ENCODE data around the gene LRWD1.
"Not testable (repeated sequence)": the region's sequence is repeated elsewhere in the genome, so short reads cannot be mapped to it uniquely, and the experiment has no call there.

Gene LRWD1

DNA sequence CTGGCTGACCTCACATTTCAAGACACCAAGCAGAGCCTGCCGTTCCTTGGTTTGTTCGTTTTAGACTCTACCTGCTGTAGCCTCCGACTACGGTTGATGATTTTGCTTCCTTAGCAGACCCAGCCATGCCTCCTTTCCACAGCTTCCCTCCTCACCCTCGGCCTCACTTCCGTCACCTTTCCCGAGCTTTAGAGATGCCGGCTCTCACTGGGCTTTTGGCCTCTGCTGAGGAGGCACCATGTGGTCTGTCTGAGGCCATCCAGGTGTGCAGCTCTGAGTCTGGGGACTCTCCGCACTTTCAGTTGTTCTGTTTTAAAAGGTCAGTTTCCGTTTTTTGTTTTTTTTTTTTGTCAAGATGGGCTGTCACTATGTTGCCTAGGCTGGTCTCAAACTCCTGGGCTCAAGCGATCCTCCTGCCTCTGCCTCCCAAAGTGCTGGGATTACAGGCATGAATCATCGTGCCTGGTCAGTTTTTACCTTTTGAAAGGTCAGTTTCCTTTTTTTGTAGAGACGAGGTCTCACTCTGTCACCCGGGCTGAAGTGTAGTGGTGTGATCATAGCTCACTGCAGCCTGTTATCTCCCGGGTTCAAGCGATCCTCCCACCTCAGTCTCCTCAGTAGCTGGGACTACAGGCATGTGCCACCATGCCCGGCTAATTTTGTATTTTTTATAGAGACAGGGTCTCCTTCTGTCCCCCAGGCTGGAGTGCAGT, 19.7 kb upstream of the LRWD1 start:
- FAIRE-seq: no peak

DNA sequence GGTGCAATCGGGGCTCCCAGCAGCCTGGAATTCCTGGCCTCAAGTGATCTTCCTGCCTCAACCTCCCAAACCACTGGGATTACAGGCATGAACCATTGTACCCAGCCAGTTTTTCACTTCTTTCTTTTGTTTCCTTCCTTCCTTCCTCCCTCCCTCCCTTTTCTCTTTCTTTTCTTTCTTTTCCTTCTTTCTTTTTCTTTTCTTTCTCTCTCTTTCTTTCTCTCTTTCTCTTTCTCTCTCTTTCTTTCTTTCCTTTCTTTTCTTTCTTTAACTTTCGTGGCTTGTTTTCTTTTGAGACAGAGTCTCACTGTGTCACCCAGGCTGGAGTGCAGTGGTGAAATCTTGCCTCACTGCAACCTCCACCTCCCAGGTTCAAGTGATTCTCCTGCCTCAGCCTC, 19.1 kb upstream of the LRWD1 start:
- FAIRE-seq: no peak

DNA sequence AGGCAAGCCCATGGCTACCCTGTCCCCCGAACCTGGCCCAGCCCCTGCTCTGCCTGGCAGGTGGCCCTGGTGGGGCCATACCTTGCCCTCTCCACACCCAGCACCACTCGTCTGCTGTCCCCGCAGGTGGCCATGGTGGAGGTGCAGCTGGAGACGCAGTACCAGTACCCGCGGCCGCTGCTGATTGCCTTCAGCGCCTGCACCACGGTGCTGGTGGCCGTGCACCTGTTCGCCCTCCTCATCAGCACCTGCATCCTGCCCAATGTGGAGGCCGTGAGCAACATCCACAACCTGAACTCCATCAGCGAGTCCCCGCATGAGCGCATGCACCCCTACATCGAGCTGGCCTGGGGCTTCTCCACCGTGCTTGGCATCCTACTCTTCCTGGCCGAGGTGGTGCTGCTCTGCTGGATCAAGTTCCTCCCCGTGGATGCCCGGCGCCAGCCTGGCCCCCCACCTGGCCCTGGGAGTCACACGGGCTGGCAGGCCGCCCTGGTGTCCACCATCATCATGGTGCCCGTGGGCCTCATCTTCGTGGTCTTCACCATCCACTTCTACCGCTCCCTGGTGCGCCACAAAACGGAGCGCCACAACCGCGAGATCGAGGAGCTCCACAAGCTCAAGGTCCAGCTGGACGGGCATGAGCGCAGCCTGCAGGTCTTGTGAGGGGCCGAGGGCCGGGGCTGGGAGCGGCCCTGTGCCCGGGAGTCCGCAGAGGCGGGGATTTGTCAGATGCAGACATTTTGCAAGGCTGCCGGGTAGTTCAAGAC, 18.2 kb upstream of the LRWD1 start:
- no peak for FAIRE-seq

DNA sequence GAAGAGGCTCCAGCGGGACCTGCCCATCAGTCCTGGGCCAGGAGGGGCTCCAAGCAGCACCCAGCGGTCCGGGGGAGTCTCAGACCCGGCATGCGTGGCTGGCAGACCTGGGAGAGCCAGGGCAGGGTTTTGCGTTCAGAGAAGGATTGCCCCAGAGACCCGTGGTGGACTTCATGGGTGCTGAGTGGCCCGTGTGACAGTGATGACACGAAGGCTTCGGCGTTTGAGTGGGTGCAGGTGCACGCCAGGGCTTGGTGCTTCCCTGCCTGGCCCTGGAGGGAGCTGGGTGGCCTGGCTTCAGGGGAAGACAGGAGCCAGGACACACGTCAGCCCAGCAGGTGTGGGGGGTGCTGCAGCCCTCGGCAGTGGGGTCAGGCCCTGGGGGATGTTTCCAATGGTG, 17.5 kb upstream of the LRWD1 start:
- FAIRE-seq: no peak

DNA sequence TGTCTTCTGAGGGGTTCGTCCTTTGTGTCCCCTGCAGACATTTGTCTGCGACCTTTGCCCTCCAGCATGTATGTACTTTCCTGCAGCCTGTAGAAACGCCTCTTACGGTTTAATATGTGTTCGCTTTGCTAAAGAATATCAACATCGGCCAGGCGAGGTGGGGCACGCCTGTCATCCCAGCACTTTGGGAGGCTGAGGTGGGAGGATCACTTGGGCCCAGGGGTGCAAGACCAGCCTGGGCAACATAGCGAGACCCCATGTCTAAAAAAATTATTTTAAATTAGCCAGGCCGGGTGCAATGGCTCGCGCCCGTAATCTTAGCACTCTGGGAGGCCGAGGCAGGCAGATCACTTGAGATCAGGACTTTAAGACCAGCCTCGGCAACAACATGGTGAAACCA, 15.6 kb upstream of the LRWD1 start:
- FAIRE-seq: no peak

DNA sequence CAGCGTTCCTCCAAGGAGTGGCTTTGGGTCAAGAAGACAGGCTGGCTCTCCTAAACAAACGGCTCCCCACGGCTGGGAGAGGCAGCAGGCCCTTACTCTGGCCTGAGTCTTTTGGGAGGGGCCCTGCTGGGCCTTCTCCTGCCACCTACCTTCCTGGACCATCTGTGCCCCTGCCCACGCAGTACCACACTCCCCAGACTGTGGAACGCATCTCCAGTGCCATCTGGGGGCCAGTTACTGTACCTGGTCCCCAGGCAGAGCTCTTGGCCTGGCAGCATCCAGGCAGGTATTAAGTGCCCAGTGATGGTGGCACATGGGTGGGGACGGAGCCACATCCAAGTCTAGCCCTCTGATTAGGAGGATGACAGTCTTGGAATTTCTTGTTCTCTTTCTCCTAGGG, 14.5 kb upstream of the LRWD1 start:
- no peak for FAIRE-seq

DNA sequence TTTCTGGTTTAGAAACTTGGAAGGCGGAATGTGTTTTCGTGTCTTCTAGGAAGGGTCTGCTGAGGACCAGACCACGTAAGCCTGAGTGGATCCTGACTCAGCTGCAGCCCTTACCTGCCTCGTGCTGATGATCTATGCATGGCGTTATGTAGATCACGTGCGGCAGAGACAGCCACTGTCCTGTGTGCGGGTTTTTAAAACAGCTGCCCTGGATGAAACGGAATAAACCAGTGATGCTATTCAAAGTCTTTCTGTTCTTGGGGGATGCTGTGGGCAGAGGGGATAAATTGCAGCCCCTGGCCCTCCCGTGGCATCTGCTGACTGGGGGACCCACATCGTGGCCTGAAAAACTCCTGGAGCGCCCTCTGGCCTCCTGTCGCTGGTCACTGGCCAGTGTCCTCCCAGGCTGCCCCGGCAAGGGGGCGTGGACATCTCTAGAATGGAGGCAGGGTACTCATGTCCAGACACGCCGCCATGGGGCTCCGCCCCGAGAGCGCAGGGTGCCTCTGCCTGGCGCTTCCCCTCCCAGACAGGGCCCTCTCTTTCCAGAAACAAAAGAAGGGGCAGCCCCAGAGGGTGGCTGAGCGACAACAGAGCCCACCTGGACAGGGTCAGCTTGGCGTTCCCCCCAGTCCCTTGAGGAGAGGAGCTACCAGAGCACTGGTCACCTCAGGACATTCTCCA, 13.3 kb upstream of the LRWD1 start:
- no peak for FAIRE-seq

DNA sequence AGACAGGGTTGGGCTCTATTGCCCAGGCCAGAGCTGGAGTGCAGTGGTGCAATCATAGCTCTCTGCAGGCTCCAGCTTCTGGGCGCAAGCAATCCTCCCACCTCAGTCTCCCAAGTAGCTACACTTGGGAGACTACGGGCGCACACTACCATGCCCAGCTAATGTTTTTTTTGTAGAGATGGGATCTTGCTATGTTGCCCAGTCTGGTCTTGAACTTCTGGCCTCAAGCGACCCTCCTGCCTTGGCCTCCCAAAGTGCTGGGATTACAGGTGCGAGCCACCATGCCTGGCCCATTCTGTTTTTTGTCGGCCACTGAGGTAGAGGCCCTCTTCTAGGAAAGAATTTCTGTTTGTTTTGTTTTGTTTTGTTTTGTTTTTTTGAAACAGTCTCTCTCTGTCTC, 12.3 kb upstream of the LRWD1 start:
- no peak for FAIRE-seq

DNA sequence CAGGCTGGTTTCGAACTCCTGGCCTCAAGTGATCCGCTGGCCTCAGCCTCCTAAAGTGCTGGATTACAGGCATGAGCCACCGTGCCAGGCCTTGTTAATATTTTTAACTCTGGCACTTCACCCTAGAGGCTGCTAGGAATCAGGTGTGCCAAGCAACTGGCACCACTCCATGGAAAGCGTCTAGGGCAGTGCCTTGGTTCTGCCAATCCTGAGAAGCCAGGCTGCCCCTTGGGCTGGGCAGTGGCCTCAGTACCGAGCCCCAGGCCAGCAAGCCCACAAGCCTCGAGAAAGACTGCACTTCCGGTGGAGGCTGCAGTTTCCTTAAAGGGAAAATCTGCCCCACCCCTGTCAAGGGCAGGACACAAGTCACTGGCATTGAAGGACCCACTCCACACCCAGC, 11.5 kb upstream of the LRWD1 start:
- FAIRE-seq: no peak

DNA sequence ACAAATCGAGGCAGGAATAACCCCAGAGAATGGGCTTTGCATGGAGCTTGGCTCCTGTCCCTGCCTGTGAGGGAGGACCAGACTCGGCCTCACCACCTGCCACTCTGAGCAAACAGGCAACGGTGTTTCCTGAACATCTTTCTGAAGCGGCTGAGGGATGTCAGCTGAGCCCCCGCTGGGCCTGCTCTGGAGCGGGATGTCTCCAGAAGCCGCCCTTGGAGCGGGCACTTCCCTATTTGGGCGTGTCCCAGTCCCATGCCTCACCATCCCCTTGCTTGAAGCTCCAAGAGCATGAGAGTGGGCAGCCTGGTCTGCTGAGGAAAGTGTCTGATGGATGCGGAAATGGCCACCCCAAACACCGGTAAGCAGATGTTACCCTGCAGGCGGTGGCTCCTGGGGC, 10.3 kb upstream of the LRWD1 start:
- no peak for FAIRE-seq

DNA sequence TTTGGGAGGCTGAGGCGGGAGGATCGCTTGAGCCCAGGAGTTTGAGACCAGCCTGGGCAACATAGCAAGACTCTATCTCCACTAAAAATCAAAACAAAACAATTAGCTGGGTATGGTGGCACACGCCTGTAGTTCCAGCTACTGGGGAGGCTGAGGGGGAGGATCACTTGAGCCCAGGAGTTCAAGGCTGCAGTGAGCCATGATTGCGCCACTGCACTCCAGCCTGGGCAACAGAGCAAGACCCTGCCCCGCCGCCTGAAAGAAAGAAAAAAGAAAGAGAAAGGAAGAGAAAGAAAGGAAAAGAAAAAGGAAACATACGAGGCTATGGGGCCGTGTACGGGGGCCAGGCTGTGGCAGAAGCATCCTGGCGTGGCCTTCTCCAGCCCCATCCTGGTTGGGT, 9.9 kb upstream of the LRWD1 start:
- not testable (repeated sequence) for FAIRE-seq

DNA sequence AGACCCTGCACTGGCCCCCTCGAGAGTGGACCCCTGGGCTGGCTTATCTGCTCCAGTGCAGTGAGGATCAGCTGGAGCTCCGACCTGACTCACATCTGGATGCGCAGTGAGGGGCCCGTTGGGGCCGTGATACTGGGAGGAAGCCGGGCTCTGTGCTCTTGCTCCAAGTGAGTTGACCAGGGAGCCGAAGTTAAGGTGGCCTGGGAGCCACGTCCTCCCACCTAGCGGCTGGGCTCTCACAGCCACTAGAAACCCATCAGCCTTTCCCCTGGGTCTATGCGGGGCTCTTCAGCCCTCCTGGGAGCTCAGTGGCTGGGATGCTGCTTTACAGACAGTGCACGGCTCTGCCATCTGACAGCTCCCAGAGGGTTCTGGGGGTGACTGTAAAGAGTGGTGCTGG, 9.2 kb upstream of the LRWD1 start:
- FAIRE-seq: no peak

DNA sequence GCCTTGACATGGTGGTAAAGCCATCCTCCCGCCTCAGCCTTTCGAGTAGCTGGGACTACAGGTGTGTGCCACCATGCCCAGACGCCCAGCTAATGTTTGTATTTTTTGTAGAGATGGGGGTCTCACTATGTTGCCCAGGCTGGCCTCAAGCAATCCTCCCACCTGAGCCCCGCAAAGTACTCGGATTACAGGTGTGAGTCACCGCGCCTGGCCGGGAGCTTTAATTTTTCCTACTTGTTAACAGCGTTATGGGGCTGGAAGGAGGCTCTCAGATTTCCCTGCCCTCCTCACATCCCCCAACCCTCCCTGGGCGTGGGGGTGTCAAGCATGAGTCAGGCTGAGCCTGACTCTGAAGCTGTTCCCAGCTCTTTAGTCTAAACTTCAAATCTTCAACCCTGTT, 8.5 kb upstream of the LRWD1 start:
- FAIRE-seq: no peak

DNA sequence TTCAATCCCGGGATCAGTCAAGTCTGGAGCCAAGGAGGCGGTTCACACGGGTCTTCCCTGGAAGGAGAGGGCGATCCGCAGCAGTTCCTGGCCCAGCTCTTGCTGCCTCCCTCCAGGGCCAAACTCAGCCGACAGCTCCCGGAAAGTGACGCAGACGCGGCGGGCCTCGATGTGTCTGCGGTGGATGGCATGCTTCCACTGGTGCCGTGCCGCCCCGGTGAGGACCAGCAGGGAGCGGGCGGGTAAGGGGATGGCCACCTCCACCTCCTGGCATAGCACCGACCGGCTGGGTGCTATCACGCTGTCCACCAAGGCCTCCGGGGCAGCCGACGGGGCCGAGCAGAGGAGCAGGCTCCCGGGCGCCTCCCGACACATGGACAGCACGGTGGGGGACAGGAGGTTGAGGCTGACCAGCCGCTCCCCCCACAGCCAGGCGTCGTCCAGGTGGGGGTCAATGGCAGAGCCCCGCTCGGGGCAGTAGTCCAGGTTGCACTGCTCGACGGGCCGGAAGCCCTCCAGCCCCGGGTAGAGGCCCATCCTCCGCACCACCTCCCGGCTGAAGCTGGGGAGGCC, 7.3 kb upstream of the LRWD1 start:
- no peak for FAIRE-seq

DNA sequence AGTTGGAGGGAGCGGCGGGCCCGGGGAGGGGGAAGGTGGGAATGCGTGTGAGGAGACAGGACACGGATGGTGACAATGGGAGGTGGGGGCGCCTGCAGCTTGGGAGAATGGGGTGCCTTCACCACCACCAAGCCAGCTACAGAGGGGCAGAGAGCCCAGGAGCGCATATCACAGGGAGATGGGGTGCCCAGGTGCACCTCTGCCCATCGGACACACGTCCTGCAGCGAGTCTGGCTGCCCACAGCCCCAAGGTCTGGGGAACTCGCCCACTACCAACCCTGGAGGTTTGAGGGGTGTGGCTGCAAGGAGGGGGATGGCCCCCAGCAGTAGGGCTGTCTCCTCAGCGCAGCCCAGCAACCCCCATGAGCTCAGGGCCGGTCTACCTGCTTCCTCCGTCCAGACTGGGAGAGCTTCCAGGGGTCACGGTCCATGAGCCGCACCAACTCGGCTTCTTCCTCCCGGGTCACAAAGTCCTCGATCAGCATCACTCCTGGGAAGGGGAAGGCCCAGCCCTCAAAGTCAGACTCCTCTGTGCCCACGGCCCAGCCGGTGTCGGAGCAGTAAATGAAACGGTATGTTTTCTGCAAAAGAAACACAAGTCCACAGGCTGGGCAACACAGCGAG, 5.5 kb upstream of the LRWD1 start:
- no peak for FAIRE-seq

DNA sequence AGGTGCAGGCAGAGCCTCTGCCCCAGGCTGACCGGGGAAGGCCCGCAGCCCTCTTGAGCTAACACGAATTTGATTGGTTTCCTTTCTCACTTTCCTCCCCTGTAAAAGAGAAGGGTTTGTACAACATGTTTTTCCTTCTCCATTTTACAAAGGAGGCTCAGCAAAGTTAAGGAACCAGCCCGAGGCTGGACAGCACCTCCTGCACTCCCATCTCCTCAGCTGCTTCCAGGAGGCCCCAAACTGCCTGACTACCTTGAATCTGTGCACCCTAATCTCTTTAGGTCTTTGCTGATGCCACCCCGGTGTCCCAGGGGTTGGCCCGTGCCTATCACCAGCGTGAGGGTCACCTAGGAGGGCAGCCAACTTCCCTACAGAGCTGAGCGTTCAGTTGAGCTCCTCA, 4.3 kb upstream of the LRWD1 start:
- no peak for FAIRE-seq

DNA sequence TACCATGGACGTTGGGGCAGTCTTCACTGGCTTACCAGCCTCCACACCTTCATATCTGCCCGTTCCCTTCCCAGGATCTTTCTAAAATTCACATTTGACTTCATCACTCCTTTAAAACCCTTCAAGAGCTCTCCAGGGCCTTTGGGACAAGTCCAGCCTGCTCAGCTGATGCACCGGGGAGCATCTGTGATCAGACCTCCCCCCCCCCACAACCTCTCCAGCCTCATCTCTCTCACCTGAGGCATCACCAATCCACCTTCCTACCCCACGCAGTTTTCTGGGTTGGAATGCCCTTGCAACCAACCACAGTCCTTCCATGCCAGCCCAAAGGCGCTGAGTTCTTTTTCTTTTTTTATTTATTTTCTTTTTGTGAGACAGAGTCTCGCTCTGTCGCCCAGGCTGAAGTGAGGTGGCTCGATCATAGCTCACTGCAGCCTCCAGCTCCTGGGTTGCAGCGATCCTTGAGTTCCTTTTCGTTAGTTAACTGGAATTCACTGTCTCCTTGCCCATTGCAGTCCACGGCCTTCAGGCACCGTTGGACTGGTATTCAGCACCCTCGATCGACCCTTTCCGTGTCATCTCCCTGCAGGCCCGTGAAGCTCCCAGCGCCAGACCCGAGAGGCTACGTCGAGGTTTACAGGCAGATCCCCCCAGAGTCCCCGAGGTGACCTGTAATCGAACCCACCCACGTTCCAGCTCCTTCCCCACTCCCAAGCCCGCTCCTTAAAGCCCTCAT, 775 bp upstream of the LRWD1 start:
- FAIRE-seq: no peak

DNA sequence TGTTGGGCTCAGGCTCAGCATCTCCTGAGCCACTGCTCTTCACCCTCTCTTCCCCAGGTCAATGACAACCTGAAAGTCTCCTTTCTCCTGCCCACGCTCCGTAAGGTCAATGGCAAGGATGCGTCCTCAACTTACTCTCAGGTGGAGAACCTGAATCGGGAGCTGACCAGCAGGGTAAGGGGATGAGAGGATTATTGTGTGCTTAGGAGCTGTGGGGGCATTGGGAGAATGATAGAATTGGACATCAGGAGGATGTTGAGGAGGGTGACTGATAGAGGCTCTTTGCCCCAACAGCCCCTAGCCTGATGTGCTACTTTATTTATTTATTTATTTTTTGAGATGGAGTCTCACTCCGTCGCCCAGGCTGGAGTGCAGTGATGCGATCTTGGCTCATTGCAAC, 1.3 kb downstream of the LRWD1 start:
- no peak for FAIRE-seq

DNA sequence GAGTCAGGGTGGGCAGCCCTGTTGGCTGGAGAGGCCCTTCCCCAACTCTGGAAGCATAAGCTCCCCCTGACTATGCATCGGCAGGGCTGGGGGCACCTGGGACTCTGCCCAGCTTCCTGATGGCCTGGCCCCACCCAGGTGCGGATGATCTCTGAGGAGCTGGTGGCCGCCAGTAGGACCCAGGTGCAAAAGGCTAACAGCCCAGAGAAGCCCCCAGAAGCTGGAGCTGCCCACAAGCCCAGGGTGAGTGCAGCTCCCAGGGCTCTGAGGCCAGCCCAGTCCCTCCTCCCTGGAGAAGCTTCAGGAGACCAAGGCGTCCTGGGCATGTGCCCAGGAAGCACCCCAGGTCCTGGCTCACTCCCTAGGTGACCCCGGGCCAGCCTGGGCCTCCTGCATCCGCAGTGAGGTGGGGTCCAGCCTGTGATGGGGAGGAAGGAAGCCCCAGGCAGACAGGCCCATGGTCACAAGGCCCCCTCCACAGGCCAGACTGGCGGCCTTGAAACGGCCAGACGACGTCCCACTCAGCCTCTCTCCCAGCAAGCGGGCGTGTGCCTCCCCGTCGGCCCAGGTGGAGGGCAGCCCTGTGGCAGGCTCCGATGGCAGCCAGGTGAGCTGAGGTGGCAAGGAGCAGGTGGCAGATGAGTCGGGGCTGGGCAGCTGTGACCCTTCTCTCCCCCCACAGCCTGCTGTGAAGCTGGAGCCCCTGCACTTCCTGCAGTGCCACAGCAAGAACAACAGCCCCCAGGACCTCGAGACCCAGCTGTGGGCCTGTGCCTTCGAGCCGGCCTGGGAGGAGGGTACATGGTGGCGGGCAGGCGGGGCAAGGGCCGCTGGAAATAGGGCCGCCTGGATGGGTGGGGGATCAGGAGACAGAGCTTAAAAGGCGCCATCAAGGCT, 3.0 kb downstream of the LRWD1 start:
- no peak for FAIRE-seq

DNA sequence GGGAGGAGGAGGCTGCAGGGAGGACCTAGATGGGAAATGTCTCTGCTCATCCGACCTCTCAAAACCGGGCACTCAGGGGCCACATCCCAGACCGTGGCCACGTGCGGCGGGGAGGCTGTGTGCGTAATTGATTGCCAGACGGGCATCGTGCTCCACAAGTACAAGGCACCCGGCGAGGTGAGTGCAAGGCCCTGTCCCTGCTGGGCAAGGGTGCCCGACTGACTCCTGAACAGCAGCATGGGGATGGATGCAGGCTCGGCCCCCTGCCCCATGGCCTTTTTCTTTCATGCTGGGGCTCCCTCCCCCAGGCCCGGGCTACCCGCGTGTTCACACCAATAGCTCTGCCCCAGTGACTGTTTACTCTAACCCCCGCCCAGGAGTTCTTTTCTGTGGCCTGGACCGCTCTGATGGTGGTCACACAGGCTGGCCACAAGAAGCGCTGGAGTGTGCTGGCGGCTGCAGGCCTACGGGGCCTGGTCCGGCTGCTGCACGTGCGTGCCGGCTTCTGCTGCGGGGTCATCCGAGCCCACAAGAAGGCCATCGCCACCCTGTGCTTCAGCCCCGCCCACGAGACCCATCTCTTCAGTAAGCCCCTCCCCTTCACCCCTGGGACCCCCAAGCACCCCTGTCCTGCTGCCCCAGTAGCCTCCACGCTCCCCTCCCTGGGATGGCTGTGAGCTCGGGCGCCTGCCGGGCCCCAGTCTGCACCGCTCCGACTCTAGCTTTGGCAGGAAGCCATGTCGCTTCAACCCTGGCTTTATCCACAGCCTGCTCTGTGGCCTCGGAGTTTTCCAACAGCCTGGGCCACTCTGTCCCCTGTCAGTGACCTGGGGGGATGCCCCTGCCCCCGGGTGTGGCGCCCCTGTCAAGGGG, 3.9 kb downstream of the LRWD1 start:
- no peak for FAIRE-seq

All from islet of Langerhans (tissue), 1 donor.